Progenitor cell of endocrine pancreas (in vitro differentiated cells): ENCODE data around the gene TDRD1. TPM values are rescaled to one million over a fixed set of nuclear protein-coding genes. Genes with fewer than 3 reads are reported as not detected.

Experiments used
- DNase-seq: peaks from one replicate; pipeline ENCODE4 v3.0.0; 2021; ENCODE audit warnings: low spot score; ENCODE audit not compliant: unreplicated experiment
- H3K27ac Mint-ChIP-seq: 2 replicates; pipeline ENCODE4 v1.8.0; 2021; ENCODE audit warnings: mild to moderate bottlenecking, moderate library complexity, mixed read lengths
- H3K27me3 Mint-ChIP-seq: 2 replicates; pipeline ENCODE4 v1.8.0; 2021; ENCODE audit warnings: mixed read lengths
- H3K36me3 Mint-ChIP-seq: 2 replicates; pipeline ENCODE4 v1.8.0; 2022; ENCODE audit warnings: mixed read lengths; ENCODE audit not compliant: insufficient read depth
- H3K4me1 Mint-ChIP-seq: 2 replicates; pipeline ENCODE4 v1.8.0; 2021; ENCODE audit warnings: low read depth, mixed read lengths
- H3K4me3 Mint-ChIP-seq: 2 replicates; pipeline ENCODE4 v1.8.0; 2021; ENCODE audit warnings: low read depth, mild to moderate bottlenecking, moderate library complexity, mixed read lengths
- H3K9me3 Mint-ChIP-seq: 2 replicates; pipeline ENCODE4 v1.8.0; 2021; ENCODE audit warnings: low read depth, mixed read lengths
- CTCF ChIP-seq: fragments of 200-600 bp; sonication (generic); IDR thresholded peaks from one replicate; pipeline ENCODE4 v1.5.0; 2021; ENCODE audit warnings: antibody characterized with exemption, mild to moderate bottlenecking; ENCODE audit not compliant: unreplicated experiment
- total RNA-seq: library from RNA; stranded (reverse); gene quantifications from 2 replicates; pipeline ENCODE4 v1.2.1, GENCODE V29; 2021

The TDRD1 gene
- total RNA-seq, 1 donor from 2014 or later = not detected

GRCh38 chr10:114183563-114183962 is 4.4 kb downstream of the TDRD1 start:
- Mint-ChIP-seq H3K4me1 (no peaks in the 10 kb centered on the region), H3K27me3 (peaks cover 6% of the 10 kb centered on the region), H3K36me3 (no peaks in the 10 kb centered on the region), H3K4me3 (no peak overlapping the region), H3K27ac (no peak overlapping the region), H3K9me3 (peaks cover 3% of the 10 kb centered on the region)
- TF ChIP-seq CTCF = no peak
- no peak for DNase-seq

GRCh38 chr10:114184276-114184675 is 5.1 kb downstream of the TDRD1 start:
- Mint-ChIP-seq H3K27me3 (peaks cover 2% of the 10 kb centered on the region), H3K9me3 (no peaks in the 10 kb centered on the region), H3K4me3 (no peak overlapping the region), H3K27ac (no peak overlapping the region), H3K4me1 (no peaks in the 10 kb centered on the region), H3K36me3 (no peaks in the 10 kb centered on the region)
- no peak for DNase-seq
- TF ChIP-seq CTCF = no peak

GRCh38 chr10:114188001-114188400 is 8.8 kb downstream of the TDRD1 start:
- no peak for DNase-seq
- Mint-ChIP-seq H3K4me3 (no peak overlapping the region), H3K4me1 (no peaks in the 10 kb centered on the region), H3K9me3 (no peaks in the 10 kb centered on the region), H3K27me3 (peaks cover 2% of the 10 kb centered on the region), H3K36me3 (no peaks in the 10 kb centered on the region), H3K27ac (no peak overlapping the region)
- no peak for TF ChIP-seq CTCF

GRCh38 chr10:114188900-114189299 is 9.7 kb downstream of the TDRD1 start:
- Mint-ChIP-seq H3K36me3 (no peaks in the 10 kb centered on the region), H3K27me3 (peaks cover 2% of the 10 kb centered on the region), H3K9me3 (no peaks in the 10 kb centered on the region), H3K4me3 (no peak overlapping the region), H3K27ac (no peak overlapping the region), H3K4me1 (no peaks in the 10 kb centered on the region)
- no peak for TF ChIP-seq CTCF
- no peak for DNase-seq

- no peak for DNase-seq
- H3K27ac Mint-ChIP-seq = no peak overlapping the region
Measured at GRCh38 chr10:114189700-114190099, 10.5 kb downstream of the TDRD1 start.

More at GRCh38 chr10:114189700-114190099, 10.5 kb downstream of the TDRD1 start:
- Mint-ChIP-seq H3K36me3 (no peaks in the 10 kb centered on the region), H3K9me3 (no peaks in the 10 kb centered on the region), H3K4me1 (no peaks in the 10 kb centered on the region), H3K27me3 (peaks cover 2% of the 10 kb centered on the region), H3K4me3 (no peak overlapping the region)
- TF ChIP-seq CTCF = no peak
